NCI-H748 (cell line): Measurements from ENCODE around the gene LBP.
"Not testable (repeated sequence)": the region's sequence is repeated elsewhere in the genome, so short reads cannot be mapped to it uniquely, and the experiment has no call there.

Experiments
- DNase-seq: peaks from one replicate; lab custom pipeline; 2025; ENCODE audit not compliant: unreplicated experiment; lab: John Stamatoyannopoulos, UW

The LBP gene, protein sequence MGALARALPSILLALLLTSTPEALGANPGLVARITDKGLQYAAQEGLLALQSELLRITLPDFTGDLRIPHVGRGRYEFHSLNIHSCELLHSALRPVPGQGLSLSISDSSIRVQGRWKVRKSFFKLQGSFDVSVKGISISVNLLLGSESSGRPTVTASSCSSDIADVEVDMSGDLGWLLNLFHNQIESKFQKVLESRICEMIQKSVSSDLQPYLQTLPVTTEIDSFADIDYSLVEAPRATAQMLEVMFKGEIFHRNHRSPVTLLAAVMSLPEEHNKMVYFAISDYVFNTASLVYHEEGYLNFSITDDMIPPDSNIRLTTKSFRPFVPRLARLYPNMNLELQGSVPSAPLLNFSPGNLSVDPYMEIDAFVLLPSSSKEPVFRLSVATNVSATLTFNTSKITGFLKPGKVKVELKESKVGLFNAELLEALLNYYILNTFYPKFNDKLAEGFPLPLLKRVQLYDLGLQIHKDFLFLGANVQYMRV

DNA sequence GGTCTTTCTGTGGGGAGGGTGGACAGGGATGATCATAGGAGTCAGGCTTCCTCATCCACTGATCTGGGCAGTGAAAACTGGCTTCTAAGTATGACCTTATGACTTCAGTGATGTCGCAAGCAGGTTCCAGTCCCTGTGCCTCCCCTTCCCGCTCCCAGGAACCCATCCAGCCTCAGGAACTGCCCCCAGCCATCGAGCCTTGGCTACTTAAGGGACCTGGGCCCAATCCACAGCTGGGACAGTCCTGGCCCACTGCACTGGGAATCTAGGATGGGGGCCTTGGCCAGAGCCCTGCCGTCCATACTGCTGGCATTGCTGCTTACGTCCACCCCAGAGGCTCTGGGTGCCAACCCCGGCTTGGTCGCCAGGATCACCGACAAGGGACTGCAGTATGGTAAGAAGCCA, at the start of gene LBP:
TSS of gene LBP (plus strand) at position 236 of the 405 bp plus-strand sequence. CDS start at position 271, 35 bp downstream.
- DNase-seq, result no peak

DNA sequence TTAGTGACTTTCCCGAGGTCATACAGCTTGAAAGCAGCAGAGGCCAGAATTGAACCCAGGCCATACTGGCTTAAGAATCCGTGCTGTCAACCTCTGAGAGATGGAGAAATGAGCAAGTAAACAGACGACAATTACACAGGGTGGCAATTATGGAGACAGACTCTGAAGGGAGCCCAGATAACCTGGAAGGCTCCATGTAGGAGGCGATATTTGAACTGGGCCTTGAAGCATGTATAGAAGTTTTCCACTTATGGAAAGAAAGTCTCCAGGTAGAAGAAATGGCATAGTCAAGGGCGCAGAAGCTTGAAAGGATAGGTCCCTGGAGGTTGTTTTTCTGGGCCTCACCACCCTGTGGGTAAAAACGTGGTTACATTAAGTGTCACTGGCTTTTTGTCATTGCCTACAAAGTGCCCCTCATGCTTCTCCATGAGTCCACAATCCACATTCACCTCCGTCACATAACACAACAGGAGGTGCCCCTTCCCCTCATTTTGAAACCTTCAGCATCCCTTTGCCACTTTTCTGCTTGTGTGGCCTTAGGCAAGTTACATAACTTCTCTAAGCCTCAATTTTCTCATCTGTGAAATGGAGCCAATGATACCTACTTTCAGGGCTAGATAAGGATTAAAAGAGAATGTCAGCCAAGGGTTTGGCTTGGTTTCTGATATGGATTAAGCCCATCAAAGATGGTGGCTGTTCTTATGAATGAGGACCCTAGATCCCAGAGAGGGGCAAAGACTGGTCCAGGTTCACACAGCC, 48.2 kb upstream of the LBP start:
- DNase-seq, result no peak

DNA sequence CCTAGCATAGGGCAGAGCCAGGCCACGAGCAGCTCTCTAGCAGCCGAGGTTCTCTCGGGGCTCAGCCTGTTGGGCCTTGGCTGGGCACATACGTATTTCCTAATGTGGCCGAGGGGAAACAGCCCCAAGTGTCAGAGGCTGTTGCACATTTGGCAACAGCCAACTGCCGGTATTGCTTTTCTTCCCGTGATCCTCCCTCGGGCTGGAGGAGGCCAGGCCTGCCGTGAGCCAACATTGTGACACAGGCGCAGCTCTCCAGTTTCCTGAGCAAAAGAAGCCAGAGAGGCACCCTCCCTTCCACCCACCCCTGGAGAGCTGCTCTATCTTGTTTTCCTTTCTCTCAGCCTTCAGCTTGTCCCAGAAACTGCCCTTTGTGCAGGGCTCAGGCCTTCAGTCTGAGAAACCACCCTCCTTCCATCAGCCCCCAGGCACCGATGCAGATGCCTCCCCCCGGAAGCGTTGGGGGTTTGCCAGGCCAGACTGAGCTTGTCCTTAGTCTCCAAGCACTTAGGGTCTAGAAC, 47.5 kb upstream of the LBP start:
- DNase-seq, result no peak

DNA sequence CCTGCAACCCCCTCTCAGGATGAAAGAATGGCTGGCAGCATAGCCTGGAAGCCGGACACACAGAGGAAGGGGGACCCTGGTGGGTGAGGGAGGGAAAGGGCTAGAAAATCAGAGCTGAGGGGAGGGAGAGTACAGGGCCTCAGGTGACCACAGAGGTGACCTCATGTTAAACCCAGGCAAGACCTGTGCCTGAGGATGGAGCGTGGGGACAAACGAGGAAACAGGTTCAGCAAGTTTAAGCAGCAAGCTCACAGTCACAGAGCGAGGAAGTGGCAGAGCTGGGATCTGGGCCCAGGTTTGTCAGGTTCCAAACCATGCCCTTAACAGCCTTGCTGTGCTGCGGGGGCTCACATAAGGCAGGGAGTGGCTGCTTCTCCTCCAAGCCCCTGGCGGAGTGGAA, 46.3 kb upstream of the LBP start:
- no peak for DNase-seq

DNA sequence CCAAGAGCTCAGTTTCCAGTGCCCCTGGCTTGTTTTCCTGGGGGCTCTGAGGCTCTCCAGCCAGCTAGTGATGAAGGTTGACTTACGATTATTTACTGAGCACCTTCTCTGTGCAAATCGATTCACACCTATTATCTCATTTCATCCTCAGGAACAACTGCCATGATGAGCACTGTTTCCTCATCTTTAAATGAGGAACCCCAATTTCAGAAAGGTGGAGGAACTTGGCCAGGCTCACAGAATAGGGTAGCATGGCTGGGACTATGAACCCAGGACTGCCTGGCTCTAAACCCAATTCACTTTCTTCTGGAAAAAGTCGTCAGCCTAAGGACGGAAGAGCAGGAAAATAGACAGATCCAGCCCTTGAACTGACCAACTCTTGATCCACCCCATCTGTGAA, 45.8 kb upstream of the LBP start:
- no peak for DNase-seq

DNA sequence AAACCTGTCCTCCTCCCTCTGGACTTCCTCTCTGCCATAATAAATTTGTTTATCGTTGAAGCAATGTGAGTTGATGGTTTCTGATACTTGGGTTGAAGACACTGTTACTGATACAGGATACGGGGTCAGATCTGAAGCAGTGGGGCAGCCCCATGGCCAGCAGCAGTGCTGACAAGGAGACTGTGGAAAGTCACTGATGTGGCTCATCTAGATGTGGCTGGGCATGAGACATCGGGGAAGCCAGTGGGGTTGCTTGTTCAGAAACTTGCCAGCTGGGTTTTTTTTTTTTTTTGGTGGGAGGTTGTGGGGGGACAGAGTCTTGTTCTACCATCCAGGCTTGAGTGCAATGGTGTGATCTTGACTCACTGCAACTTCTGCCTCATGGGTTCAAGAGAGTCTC, 45.0 kb upstream of the LBP start:
- no peak for DNase-seq

DNA sequence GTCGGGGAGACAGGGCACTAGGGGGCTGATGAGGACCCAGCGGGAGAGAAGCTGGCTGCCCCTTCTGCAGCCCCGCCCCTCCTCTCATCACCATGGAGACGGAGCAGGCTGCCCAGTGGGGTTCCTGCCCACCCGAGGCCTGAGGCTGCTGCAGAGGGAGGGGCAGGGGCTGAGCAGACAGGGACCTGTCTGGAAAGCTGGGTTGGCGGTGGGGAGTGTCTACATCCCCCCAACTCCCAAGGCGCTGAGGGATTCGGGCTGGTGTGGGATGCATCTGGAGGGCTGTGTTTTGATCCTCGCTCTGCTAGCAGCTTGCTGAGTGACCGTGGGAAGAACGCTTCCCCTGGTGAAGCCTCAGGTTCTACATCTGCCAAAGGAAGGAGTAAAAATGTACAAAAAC, 43.5 kb upstream of the LBP start:
- DNase-seq, result peak; percentile 28

DNA sequence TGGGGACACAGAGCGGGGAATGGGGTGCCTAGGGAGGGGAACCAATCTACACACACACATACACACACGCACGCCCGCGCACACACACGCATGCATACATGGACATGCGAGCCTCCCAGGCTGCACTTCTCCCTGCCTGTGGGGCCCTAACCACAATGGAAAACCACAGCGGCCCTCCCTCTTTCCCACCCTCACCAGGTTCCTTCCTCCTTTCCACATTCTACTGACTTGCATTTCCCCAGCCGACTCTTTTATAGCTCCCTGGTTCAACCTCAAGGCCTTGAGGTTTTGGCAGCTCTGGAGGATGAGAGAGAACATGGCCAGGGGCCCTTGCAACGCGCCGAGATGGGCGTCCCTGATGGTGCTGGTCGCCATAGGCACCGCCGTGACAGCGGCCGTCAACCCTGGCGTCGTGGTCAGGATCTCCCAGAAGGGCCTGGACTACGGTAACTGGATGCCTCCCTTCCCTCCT, 42.3 kb upstream of the LBP start, which contains the start of gene BPI:
TSS of gene BPI (plus strand) at position 249 of the 472 bp plus-strand sequence. CDS start at position 317, 68 bp downstream.
- no peak for DNase-seq

DNA sequence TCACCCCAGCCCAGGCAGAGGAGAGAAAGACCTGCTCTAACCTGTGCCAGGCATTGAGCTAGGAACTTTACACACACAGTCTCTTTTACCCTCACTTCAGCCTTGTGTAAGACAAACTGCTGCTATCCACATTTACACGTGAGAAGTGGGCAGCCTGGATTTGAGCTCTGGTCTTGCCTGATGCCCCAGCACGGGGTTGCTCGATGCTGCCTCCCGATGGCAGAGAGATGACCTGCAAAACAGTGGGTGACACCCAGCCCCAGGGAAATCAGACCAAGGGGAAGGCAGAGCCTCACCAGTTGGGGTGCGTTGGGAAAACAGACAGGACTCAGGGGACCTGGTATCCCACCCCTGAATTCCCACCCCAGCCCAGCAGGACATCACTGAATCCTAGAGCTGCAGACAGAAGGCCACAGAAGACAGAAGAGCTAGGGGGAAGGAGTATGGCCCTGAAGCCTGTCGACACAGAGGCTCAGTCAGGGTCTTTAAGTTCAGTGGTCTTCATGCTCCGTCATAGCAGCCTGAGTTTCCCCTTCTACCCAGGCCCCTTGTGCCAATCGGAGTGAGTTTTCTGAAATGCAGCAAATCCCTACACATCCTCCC, 41.3 kb upstream of the LBP start:
- DNase-seq, result peak; percentile 16

DNA sequence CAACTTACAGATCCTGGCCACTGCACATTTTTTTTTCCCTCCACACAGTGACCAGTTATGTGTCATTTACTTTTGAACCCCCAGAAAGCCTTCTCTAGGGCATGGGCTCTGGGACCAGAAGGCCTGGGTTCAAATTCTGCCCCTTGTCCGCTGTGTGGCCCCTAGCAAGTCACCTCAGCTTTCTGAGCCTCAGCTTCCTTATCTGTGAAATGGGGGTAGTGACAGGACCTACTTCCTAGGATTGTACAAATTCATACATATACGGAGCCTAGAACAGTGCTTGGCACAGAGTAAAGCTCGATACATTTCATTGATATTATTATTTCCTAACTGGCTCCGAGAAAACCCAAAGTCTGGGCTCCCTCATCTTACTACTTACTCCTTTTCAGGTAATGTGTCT, 40.7 kb upstream of the LBP start:
- DNase-seq, result no peak

DNA sequence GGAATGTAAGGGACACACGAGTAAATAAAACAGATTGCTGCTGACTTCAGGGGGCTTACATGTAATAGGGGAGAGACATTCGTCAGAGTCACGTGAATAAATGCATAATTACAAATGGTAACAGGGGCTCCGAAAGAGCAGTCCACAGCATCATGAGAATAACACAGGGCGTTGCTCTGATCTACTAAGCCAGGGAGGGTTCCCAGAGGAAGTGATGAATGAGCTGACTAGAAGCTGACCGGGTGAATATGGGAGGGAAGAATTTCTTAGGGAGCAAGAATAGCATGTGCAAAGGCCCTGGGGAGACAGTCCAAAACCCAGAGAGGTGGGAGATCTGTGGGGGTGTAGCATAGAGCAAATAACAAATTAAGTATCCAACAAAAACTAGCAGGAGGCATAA, 39.9 kb upstream of the LBP start:
- no peak for DNase-seq

DNA sequence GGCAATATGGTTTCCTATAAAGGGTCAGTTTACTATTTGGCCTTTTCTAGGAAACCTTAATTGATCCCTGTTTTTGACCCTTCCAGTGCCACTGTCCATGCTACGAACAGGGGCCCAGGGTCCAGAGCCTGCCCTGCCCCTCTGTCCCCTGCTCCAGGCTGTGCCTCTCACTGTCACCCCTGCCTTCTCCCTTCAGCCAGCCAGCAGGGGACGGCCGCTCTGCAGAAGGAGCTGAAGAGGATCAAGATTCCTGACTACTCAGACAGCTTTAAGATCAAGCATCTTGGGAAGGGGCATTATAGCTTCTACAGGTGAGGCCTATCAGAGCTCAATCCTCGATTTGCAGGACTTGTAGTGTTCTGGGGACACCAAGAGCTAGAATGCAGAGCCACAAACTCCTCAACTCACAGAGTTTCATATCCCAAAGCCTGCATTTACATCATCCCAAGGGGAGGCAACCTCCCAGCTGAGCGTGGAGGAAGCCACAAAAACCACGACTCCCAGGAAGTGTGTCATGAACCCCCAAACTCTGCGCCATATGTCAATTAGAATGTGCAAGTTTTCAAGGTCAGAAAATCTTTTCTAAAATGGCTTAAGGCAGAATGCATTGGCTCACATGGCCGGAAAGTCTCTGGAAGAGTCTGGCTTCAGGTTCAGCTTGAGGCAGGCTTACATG, 38.8 kb upstream of the LBP start:
- DNase-seq, result no peak

DNA sequence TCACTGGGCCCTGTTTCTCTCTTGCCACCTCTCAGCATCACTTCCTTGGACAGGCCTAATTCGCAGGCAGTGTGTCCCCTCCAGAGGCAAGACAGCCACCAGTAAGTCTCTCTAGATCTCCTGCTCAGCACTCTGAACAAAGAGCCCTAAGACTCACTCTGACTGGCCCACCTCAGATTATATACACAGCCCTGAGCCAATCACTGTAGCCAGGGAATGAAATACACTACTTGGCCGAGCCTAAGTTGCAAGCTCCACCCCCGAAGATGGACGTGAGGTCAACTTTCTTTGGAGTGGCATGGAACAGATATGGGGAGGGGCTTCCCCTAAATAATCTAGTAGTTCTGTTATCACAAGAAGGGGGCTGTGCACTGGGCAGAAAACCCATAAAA, 38.2 kb upstream of the LBP start:
- no peak for DNase-seq

DNA sequence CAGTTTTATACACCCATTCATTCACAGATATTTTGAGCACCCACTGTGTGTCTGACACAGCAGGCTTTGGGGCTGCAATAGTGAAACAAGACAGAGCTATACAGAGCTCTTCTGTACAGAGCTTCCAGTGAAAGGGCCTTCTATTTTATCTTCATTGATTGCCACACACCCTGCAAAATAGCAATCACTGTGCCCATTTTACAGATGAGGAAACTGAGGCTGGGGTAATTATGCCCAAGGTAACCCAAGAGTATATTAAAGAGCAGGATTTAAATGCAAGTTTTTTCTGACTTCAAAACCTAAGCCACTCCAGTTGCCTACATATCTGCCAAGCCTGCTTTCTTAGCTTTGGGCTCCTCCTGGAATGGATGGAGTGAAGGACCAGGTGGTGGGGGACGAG, 37.8 kb upstream of the LBP start:
- DNase-seq, result no peak

DNA sequence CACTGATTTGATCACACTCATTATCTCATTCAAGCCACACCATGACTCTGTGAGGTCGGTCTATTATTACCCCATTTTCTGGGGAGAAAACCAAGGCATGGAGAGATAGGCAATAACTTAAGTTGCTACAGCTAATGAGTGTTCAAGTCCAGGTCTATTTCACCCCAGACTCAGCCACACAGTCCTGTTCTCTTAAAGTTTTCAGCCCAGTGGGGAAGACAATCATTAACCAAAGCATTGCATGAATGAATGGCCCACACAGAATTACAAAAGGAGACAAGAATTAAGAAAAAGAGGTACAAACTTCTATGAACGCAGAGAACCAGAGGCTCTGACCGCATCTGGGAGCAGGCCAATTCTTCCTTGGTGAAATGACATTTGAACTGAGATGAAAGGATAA, 35.2 kb upstream of the LBP start:
- DNase-seq, result no peak

DNA sequence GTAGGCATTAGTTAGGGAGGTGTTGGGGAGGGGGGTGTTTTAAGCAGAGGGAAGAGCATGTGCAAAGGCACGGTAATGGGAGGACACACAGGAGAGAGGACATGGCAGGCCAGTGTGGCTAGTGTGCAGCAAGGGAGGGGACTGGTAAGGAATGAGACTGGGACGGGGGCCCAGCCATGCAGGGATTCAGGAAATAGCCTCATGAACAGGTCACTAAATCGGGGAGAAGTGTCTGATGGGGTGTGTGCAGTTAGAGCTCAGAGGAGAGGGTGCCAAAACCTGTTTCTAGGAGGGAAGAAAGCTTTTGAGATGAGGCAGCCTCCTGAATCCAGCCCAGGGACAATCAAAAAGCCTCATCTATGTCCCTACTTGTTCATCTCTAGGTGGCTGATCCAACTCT, 34.8 kb upstream of the LBP start:
- DNase-seq, result no peak

DNA sequence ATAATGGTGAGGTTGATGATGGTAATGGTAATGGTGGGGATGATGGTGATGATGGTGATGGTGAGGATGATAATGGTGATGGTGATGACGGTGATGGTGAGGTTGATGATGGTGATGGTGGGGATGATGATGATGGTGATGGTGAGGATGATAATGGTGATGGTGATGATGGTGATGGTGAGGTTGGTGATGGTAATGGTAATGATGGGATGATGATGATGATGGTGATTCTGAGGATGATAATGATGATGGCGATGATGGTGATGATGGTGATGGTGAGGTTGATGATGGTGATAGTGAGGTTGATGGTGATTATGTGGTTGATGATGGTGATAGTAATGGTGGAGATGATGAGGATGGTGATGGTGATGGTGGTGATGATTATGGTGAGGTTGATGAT, 32.6 kb upstream of the LBP start:
- no peak for DNase-seq

DNA sequence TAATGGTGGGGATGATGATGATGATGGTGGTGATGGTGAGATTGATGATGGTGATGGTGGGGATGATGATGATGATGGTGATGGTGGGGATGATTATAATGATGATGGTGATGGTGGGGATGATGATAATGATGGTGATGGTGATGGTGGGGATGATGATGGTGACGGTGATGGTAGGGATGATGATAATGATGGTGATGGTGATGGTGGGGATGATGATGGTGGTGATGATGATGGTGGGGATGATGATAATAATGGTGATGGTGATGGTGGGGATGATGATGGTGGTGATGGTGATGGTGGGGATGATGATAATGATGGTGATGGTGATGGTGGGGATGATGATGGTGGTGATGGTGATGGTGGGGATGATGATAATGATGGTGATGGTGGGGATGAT, 31.9 kb upstream of the LBP start:
- not testable (repeated sequence) for DNase-seq

DNA sequence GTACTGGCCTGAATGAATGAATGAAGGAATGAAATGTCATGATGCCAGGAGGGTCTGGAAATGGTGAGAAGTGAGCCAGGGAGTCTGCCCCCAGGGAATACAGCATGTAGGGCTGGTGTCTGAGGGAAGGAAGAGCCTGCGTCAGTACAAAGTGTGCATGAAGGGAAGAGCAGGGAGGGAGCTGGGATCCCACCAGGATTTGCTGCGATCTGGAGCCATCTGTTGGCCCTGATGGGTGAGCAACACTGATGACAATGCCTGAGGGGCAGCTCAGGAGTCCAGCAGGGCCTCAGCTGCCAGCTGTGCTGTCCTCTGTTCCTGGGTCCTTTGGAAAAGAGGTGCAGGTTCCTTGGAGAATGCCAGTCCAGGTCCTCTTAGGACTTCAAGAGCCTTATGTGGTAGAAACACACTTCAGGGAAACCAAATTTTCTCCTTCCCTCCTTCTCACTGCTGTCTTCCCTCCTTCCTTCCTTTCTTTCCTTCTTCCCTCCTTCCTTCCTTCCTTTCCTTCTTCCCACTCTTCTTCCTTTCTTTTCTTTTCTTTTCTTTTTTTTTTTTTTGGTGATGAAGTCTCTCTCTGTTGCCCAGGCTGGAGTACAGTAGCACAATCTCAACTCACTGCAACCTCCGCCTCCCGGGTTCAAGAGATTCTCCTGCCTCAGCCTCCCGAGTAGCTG, 30.9 kb upstream of the LBP start:
- no peak for DNase-seq

DNA sequence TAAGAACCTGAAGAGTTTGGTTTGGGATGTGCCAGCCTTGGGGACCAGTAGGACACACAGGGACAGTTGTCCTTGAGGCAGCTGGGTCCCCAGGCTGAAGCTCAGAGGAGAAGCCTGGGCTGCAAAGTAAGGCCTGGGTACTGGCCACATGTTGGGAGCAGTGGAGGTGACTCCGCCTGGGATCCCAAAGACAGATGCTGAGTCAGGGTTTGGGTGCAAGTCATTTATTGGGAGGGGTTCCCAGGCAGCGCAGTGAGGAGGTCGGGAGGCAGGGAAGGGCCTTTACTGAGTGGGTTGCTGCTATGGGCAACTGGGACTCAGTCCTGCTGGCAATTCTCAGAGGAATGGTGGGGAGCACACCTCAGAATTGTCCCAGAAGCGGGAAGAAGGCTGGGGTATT, 29.9 kb upstream of the LBP start:
- DNase-seq, result no peak
